Measurements from ENCODE around the gene MAP3K20. TPM values are rescaled to one million over a fixed set of nuclear protein-coding genes. Genes with fewer than 3 reads are reported as not detected.
"Not testable (repeated sequence)": the region's sequence is repeated elsewhere in the genome, so short reads cannot be mapped to it uniquely, and the experiment has no call there.

MAP3K20 gene
- total RNA-seq, 1 experiment from 2014 or later = 150 TPM

- Mint-ChIP-seq H3K4me3 (ENCODE audit: unreplicated experiment) (no peak overlapping the region), H3K9me3 (ENCODE audit: unreplicated experiment) (peaks cover 21% of the 10 kb centered on the region), H3K27me3 (ENCODE audit: insufficient read depth, unreplicated experiment) (no peaks in the 10 kb centered on the region), H3K36me3 (ENCODE audit: insufficient read depth, unreplicated experiment) (no peaks in the 10 kb centered on the region), H3K4me1 (ENCODE audit: insufficient read depth, unreplicated experiment) (no peaks in the 10 kb centered on the region), H3K27ac (ENCODE audit: low read depth, unreplicated experiment) (no peak overlapping the region)
- DNase-seq (ENCODE audit: unreplicated experiment) = no peak
- BruUV-seq (replicated peaks) = no TSS peak
- ChIA-PET CTCF (interaction anchor here (0.6 kb wide), 1 partner anchor 491 kb away, joined by 3 read pairs; no protein-coding TSS in a partner anchor), POLR2A (no interaction called here)
- no peak for TF ChIP-seq CTCF (IDR thresholded peaks at IDR 0.05; ENCODE audit: unreplicated experiment)
- intact Hi-C loops (cut with micrococcal nuclease) = no loop called here
Observed at GRCh38 chr2:173298536-173299097, 223.0 kb downstream of the MAP3K20 start.

GRCh38 chr2:173299764-173300163 lies 224.1 kb downstream of the MAP3K20 start:
- TF ChIP-seq CTCF (IDR thresholded peaks at IDR 0.05; ENCODE audit: unreplicated experiment) = no peak
- Mint-ChIP-seq H3K9me3 (ENCODE audit: unreplicated experiment) (peaks cover 21% of the 10 kb centered on the region), H3K4me1 (ENCODE audit: insufficient read depth, unreplicated experiment) (no peaks in the 10 kb centered on the region), H3K27me3 (ENCODE audit: insufficient read depth, unreplicated experiment) (no peaks in the 10 kb centered on the region), H3K27ac (ENCODE audit: low read depth, unreplicated experiment) (no peak overlapping the region), H3K36me3 (ENCODE audit: insufficient read depth, unreplicated experiment) (no peaks in the 10 kb centered on the region), H3K4me3 (ENCODE audit: unreplicated experiment) (no peak overlapping the region)
- no TSS peak for BruUV-seq (replicated peaks)
- POLR2A ChIA-PET = no interaction called here
- CTCF ChIA-PET = no interaction called here
- intact Hi-C loops (cut with micrococcal nuclease) = no loop called here
- no peak for DNase-seq (ENCODE audit: unreplicated experiment)

- ChIA-PET CTCF (no interaction called here), POLR2A (interaction anchor here (0.8 kb wide), 1 partner anchor 16 kb away, joined by 3 read pairs; no protein-coding TSS in a partner anchor)
- Mint-ChIP-seq H3K9me3 (ENCODE audit: unreplicated experiment) (peaks cover 21% of the 10 kb centered on the region), H3K27me3 (ENCODE audit: insufficient read depth, unreplicated experiment) (no peaks in the 10 kb centered on the region), H3K27ac (ENCODE audit: low read depth, unreplicated experiment) (no peak overlapping the region), H3K4me3 (ENCODE audit: unreplicated experiment) (no peak overlapping the region), H3K36me3 (ENCODE audit: insufficient read depth, unreplicated experiment) (no peaks in the 10 kb centered on the region), H3K4me1 (ENCODE audit: insufficient read depth, unreplicated experiment) (no peaks in the 10 kb centered on the region)
- no TSS peak for BruUV-seq (replicated peaks)
- intact Hi-C loops (cut with micrococcal nuclease) = no loop called here
- no peak for DNase-seq (ENCODE audit: unreplicated experiment)
- no peak for TF ChIP-seq CTCF (IDR thresholded peaks at IDR 0.05; ENCODE audit: unreplicated experiment)
Observed at GRCh38 chr2:173300458-173300857, 224.8 kb downstream of the MAP3K20 start.

- H3K4me3 Mint-ChIP-seq (ENCODE audit: unreplicated experiment); intact Hi-C loops (cut with micrococcal nuclease); H3K4me1 Mint-ChIP-seq (ENCODE audit: insufficient read depth, unreplicated experiment); H3K27me3 Mint-ChIP-seq (ENCODE audit: insufficient read depth, unreplicated experiment); DNase-seq (ENCODE audit: unreplicated experiment); POLR2A ChIA-PET; H3K36me3 Mint-ChIP-seq (ENCODE audit: insufficient read depth, unreplicated experiment); BruUV-seq (replicated peaks); H3K27ac Mint-ChIP-seq (ENCODE audit: low read depth, unreplicated experiment): not testable (repeated sequence)
- CTCF ChIA-PET = interaction anchor here (0.6 kb wide), 1 partner anchor 271 kb away, joined by 3 read pairs; no protein-coding TSS in a partner anchor
- peaks cover 21% of the 10 kb centered on the region for H3K9me3 Mint-ChIP-seq (ENCODE audit: unreplicated experiment)
Observed at GRCh38 chr2:173301549-173301948, 225.9 kb downstream of the MAP3K20 start.

- intact Hi-C loops (cut with micrococcal nuclease) = no loop called here
- TF ChIP-seq CTCF (IDR thresholded peaks at IDR 0.05; ENCODE audit: unreplicated experiment) = no peak
- Mint-ChIP-seq H3K27ac (ENCODE audit: low read depth, unreplicated experiment) (no peak overlapping the region), H3K4me3 (ENCODE audit: unreplicated experiment) (no peak overlapping the region), H3K27me3 (ENCODE audit: insufficient read depth, unreplicated experiment) (no peaks in the 10 kb centered on the region), H3K36me3 (ENCODE audit: insufficient read depth, unreplicated experiment) (no peaks in the 10 kb centered on the region), H3K4me1 (ENCODE audit: insufficient read depth, unreplicated experiment) (no peaks in the 10 kb centered on the region), H3K9me3 (ENCODE audit: unreplicated experiment) (peaks cover 6% of the 10 kb centered on the region)
- no peak for DNase-seq (ENCODE audit: unreplicated experiment)
- POLR2A ChIA-PET = no interaction called here
- BruUV-seq (replicated peaks) = no TSS peak
- CTCF ChIA-PET = no interaction called here
Observed at GRCh38 chr2:173305303-173305702, 229.7 kb downstream of the MAP3K20 start.

Data from MCF 10A (cell line).